ENCODE results near the gene NEUROG1.

The NEUROG1 gene

DNA sequence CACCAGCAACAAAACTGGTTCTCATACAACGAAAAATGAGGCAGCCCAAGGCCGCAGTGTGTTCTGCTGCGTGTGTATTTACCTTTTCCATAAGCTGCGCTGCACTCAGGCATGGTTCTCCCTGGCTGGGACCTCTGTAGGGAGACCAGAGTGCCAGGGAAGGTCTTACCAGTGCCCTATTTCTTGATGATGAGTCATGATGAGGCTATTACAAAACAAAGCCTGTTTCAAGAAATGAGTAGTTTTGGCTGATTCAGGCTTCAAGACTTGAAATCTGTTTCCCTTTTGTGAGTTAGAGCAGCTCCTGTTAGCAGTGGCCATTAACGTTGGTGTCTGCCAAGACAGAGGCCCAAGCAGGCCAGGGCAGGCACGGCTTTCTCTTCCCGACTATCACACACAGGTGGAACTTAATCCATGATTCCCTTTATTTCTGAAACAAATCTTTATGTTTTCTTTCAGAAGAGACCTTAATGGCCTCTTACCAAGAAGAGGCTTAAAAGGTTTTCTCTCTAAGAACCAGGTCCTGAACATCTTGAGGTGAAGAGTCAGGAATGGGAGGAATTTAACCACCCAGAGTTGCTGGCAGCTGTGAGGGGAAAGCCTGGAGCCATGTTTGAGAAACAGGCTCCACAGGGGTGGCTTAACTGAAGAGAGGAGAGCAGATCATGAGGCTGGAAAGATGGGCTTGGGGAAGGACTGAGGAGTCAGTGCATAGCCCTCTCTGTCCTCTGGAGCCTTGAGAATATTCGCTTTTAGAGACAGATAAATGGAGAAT is 42.2 kb downstream of the NEUROG1 start:
- no peak for DNase-seq (ENCODE audit: low read depth)

DNA sequence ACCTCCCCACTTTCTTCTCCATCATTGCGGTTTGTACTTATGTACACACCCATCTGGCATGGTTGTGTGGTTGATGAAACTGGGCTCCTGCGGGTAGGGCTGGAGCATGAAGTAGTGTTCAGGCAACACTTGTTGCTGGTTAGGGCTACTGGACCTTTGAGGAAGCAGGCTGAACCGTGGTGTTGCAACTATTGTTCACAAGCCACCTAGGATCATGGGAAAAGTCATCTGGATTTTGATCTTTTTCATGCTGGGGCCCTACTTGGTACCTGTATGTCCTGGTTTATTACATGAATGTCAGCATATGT is 43.5 kb downstream of the NEUROG1 start:
- DNase-seq (ENCODE audit: low read depth) = no peak

DNA sequence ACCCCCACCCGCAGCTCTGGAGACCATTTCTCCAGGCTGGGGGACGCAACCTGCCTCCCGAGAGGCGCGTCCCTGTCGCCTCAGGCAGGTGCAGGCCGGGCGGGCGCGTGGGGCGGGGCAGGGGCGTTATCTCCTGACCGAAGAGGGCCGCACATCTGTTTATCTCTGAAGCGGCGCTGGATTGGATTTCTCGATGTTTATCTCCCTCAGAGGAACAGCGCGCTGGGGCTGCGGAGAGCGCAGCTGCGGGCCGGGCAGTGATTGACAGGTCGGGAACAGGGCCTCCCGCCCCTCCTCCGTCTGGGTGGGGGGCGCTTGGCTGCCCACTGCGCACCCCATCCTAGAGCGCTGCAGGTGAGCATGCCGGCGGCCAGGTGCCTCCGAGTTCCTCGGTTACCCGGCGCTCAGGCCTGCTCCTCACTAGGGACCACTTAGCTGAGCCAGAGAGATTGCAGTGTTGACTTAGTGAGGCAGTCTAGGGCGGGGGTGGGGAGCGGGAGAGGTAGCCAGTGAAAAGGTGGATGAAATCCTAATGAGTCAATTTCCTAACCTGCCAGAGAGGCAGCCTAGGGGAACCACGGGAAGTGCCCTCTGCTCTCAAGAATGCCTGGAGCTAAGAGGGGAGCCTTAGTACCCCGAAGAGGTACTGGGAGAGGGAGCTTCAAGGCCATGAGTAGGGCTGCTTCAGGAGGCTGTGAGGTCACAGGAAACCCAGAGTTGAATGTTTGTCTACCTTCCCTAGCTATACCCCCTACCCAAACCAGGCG is 44.0 kb downstream of the NEUROG1 start:
- DNase-seq (ENCODE audit: low read depth) = no peak

DNA sequence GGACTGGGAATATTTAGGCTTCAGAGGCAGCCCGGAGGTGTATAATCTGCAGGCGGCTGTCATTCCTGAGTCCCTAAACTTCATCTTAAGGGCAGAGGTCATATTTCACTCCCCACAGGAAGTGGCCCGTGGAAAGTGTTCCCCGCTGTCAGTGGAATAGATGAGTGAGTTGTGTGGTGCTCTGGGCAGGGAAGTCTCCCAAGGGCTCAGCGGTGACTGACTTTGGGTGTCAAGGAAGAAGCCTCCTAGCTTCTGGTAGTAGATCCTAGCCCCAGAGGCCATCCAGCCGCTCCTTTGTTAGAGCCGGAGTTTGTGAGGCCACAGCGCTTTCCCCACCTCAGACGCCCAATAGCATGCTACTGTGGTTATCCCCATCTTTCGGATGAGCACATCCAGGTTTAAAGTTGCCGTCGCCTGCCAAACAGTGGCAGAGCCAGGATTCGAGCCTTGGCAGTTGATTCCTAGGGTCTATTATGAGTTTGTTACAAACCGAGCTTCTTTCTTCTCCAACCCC is 44.7 kb downstream of the NEUROG1 start:
- no peak for DNase-seq (ENCODE audit: low read depth)

DNA sequence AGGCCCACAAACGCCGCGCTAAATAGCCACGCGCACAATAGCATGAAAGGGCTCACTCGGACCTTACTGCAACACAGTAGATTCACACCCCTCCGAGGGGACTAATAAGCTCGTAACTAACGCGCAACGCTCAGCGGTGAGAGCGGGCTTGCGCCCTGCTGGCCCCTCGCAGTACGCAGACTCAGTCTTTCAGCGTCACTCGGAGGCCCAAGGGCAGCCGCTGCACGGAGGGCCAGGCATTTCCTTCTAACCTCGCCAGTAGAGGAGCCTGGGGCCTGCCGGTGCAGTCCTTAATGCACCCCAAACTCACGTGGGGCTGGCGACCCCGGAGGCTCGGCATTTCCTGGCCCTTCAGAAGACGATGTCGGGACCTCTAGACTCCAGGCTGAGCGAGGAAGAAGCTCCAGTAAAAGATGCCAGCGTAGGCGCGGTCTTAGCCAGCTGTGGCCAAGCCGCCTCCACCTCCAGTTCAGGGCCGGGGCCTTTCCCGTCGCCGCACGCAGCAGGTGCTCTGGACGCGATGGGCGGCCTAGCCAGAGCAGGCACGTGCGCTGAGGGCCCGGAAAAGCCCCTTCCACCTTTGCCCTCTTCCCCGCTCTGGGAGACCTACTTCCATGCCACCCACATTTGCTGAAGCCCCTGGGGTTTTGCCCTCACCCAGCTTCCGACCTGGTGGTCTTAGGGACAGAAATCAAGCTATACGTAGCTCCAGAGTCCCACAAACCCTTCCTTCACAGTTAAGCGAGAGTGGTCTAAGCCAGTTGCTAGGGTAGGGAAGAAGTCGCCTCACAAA is 45.3 kb downstream of the NEUROG1 start:
- DNase-seq (ENCODE audit: low read depth) = no peak

DNA sequence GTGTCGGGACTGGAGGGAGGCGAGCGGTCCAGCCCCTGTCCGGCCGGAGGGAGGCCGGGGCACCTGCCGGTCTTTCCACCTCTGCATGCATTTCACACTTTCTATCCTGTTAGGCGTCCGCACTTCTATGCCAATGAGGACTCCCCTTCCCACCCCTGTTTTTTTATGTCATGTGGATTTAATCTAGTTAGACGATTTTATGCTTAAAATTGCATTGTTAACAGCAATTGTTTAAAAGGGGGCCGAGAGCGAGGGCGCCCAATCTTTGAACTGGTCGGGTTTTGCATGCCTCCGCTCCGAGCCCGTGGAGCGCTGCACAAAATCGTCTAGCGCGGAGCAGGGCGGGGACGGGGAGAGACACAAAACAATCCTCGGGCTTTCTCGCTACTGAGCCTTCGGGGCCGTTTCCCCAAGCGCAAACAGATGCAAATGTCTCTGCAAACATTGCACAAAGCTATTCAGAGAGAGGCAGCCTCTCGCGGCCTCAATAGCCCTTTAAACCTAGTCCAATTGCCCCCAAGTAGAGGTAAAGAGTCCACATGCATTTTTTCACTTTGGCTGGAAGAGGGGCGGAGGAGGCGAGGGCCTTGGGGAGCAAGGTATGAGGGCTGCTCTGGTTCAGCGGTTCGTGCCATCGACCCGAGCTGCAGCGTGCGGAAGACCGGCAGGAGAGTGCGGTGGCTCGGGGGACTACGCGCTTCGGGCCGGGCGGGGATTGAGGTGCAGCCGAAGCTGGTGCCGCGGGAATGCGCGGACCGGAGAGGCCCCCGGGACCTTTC is 46.1 kb downstream of the NEUROG1 start:
- DNase-seq (ENCODE audit: low read depth) = no peak

DNA sequence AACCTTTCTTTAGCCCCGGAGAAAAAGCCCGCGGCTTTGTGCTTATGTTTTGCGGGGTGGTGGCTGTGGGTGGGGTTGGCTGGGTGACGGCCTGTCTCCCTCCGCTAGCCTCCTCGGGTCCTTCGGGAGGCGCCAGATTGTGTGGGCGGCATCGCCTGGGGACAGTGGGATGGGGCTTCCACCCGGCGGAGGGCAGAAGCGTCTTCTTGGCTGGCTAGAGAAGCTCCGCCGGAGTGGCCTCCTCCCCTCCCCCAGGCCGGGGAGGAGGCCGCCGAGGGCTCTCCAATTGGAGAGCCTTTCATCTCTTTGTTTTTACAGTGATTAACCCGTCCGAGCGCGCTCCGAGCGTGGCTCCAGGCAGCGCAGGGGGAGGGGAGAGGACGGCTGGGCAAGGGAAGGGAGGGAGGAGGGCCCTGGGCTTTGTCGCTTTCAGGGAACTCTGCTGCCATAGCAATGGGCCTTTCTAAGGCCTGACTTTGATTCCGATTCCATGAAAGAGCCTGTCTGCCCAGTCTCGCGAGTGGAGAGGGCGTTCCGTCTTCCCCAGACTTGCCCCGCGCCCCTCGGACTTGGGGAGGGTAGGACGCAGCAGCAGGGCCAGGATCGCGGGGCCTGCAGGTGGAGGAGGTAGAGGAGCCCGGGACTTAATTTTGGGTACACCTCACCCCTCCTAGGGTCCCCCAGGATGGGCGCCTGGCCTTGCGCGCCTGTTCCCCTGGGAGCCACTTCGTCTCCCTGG is 46.9 kb downstream of the NEUROG1 start:
- no peak for DNase-seq (ENCODE audit: low read depth)

DNA sequence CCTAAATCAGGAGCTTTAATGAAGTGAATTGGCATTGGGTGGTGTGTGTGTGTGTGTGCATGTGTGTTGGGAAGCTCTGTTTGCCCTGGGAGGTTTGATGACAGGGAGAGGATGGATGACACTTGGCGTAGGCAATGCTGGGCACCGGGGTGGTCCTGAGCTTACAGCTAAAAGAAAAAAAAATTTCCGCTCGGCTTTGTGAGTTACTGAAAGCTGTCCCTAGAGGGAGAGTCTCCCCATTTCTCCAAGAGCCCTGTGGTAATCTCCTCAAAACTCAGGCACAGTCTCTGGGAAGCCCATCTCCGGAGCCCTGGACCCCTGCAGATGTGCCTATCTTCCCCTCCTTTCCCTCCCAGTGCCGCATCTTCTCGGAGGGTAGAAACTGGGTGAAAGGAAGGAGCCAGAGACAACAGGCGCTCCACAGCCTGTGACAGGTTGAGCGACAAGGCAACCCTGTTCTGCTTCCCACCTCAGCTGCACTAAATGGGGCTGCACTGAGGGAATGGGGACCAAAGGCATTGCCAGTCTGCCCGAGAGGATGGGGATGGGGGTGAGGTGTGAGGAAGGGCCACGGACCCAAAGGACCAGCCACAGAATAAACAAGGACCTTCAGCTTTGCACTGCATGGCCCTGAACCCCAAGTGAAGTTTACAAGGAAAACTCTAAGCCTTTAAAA is 47.8 kb downstream of the NEUROG1 start:
- no peak for DNase-seq (ENCODE audit: low read depth)

DNA sequence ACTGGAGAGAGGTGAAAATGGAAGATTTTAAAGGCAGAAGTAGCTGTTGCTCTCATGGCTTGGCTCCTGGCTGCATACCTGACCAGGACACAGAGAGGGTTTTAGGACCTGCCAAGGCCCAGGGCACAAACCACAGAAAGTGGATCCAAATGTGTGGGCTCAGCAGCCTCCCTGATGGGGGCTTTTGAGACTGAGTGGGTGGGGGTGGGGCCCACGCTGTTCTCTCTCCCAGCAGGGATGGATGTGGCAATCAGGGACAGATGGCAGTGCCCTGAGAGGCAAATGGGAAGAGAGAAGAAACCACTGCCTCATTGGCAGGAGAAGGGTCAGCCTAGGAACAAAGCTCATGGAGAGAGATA is 48.7 kb downstream of the NEUROG1 start:
- no peak for DNase-seq (ENCODE audit: low read depth)

DNA sequence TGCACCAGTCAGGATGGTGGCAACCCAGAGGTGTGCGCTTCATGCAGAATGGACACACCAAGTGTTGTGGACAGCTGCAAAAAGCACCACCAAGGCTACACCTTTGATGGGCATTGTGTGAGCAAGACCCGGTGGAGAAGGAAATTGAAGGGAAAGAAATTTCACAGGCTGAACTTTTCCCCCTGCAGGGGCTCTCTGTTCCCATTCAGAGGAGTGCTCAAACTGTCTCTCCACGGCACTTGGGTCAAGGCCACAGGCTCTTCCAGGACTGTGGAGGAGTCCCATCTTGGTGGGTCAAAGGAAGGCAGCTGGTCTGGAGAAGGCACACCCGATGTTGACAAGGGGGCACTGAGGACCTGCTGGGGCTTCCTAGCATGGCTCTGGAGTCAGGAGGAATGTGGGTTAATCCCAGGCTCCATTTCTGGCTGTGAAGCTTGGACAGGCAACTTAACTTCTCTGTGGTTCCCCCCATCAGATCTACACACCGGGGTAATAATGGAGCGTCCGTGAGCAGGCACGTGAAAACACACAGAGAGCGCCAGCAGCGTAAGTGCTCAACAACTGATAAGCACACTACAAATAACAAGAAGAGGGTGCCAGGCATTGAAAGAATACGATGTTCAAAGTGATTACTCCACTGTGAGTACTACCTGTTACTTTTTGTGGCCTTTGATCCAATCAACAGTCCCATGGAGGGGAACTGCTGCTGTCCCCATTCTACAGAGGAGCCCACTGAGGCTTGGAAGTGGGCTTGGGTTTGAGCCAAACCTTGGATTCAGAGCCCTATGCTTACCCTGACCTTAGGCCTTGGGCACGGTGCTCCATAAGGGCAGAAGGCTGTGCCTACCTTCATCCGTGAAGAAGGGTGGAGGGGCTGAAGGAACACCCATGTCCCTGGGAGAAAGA is 49.4 kb downstream of the NEUROG1 start:
- DNase-seq (ENCODE audit: low read depth) = no peak

DNA sequence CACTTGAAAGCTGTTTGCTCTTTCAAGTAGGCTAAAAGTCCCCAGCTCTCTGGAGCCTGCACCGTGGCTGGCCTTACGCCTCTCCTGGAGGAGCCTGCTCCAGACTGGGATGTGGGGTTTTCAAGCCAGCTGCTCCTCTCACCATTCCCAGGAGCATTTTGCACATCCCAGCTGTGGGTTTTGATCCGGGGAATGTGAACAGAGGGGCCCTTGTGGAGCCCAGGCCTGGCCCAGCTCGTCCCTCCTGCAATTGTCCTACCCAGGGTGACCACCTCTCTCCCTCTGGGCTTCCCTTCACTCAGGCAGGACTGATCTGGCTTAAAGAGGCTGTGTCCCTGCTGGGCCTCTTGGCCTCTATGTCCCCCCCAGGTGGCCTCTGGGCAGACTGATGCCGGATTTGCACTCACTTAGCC is 51.1 kb downstream of the NEUROG1 start:
- no peak for DNase-seq (ENCODE audit: low read depth)

All from stimulated activated CD8-positive, alpha-beta memory T cell treated with anti-CD3 and anti-CD28 coated beads, Interleukin-12 subunit alpha, Interleukin-12 subunit beta, amount 100 ng/mL, for 4 hours (primary cell).